Stimulated activated CD8-positive, alpha-beta memory T cell treated with anti-CD3 and anti-CD28 coated beads, Interleukin-7, amount 100 ng/mL, for 24 hours (primary cell): ENCODE measurements around the gene BMI1.

ENCODE experiments used
- DNase-seq: peaks from one replicate; pipeline ENCODE4 v3.0.0-alpha.2; 2020; ENCODE audit warnings: low read depth

Gene BMI1

DNA sequence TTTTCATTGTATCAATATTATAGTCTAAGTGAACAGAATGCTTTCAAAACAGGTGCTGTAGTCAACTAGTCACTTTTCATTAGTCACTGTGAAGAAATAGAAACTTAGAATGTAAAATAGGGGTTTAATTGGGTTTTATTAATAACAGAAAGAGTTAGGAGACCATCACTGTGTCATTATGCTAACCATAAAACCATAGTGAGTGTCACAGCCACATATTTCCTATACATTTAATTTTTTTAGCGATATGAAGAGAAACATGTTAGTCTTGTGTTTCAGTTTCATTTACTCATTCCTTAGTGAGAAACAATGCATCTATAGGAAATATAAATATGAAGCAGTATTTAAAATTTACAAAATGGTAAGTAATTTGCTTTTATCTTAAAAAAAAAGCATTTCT, 46.6 kb downstream of the BMI1 start:
- DNase-seq: no peak

DNA sequence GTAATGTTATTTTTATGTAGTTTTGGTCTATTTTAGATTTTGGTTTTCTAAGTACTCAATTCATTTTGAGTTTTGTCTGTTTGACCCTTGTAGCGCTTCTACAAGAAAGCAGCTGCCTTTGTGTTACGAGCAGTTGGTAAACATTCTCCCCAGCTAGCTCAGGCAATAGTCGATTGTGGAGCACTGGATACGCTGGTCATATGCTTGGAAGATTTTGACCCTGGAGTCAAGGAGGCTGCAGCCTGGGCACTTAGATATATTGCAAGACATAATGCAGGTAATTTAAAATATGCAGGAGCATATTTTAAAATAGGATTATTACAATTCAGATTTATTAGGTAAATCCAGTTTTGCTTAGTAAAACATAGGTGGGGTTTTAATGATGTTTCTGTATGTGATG, 47.5 kb downstream of the BMI1 start:
- no peak for DNase-seq

DNA sequence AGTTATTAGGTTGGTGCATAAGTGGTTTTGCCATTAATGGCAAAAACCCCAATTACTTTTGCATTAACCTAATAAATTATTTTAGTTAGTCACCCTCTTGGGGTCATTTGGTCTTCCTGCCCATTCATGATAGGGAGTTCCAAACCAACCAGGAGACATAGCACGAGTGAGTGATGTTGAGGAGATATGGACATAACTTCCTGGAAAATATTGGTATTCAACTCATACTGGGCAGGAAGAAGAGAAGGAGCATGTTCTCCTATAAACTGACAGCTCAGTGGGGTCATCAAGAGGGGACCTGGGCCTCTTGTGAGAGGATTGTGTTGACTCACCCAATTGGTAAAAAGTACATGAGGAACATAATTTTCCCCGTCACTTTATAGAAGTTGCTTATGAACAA, 48.1 kb downstream of the BMI1 start:
- no peak for DNase-seq

DNA sequence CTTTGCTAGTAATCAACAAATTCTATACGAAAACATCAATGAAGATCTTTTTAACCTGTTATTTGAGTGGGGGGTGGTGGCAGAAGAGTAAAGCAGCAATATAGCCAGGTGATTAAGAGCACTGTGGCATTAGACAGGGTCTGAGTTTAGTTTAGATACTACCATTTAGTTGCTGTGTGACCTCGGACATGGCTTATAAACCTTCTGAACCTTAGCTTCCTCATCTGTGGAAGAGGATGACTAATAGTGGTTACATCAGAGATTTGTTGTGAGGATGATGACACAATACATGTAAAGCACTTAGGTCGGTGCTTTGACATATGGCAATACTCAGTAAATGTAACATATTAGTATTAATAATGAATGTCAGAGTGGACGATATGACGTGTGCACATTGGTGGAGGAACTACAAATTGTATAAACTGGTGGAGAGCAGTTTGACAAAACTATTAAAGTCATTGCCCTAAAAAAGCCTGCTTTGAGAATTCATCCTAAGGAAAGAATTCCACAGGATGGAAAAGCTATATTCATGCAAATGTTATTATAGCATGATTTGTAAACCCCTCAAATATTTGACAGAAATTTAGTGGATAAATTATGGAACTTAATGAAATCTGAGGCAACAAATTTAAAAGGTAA, 48.7 kb downstream of the BMI1 start:
- no peak for DNase-seq

DNA sequence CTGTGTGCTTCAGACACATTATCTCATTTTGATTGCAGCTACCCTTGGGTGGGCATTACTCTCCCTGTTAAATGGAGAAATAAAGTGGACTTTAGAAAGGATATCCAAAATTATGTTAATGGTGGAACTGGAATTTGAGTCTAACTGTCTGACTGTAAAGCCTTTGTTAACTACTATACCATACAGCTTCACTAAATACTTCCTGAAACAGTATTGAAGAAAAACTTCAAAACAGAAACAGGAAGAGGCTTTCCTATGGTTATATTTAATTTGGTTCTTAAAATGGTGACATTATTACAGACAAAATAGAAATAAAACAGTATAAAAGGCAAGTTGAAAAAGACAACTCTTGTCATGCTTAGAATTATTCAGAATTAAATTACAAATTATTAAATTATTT, 49.4 kb downstream of the BMI1 start:
- DNase-seq: no peak

DNA sequence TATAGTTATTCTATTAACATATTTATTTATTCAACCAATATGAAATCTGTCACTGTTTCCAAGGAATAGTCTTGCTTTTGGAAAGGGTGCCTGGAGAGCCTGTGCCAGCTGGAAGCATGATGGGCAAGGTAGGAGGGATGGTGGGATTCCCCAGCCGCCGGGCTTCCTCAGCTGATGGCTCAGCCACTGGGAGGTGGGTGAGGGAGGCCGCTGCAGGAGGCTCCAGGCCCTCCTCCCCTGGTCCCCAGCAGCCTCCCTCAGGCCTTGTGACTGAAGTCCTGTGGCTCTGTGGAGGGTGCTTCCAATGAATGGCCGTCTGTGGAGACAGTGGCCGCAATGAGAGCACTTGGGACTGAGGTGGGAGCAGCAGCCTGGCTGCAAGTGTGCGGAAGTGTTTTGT, 51.4 kb downstream of the BMI1 start:
- no peak for DNase-seq

DNA sequence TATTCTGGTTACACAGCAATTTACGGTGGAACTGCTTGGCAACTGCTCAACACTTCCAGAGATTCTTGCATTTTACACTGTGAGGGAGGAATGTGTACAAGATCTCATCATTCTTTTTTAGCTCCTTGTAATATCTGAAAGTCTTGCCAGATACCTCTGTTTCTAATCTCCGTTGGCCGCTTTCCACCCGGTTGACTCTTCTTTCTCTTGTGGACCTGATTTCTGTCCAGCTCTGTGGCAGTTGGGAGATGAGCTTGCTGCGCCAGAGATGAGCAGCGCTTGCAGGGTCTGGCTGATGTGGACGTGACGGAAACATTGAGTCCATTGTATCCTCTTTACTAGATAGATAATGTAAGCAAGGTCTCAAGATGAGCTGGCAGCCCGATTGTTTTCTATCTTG, 52.0 kb downstream of the BMI1 start:
- no peak for DNase-seq

DNA sequence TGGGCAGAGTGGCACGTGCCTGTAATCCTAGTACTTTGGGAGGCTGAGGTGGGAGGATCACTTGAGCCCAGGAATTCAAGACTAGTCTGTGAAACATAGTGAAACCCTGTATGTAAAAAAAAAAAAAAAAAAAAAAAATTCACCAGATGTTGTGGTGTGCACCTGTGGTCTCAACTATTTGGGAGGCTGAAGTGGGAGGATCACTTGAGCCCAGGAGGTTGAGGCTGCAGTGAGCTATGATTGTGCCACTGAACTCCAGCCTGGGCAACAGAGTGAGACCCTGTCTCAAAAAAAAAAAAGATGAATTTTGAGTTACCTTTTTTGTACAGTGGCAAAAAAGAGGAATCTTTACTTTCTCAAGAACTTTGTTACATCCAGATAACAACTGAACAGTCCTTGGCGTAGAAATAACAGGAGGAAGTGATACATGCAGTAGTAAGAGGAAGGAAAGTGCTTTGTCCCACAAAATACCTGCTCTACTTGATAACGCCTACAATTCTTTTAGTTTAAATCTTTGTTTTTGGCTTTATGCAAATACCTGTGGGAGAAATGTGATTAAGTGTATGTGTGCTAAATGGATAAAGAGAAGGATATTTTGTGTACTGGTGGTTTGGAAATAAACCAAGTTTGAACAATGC, 53.7 kb downstream of the BMI1 start:
- DNase-seq: no peak

DNA sequence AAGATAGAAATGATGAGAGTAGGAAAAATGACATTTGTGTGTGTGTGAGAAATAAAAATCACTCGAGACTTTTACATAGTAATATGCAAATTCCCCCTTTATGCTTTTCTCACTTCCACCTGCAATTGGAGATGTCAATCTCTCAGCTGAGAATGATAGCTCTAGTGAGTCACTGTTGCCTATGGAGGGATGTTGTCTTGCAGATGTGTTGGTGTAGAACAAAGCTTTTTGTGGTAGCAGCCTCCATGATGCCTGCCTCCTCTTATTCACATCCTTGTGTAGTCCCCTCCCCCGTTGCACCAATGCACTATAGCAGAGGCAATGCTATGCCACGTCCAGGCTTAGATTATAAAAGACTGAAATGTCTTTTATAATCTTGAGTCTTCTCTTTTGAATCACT, 58.2 kb downstream of the BMI1 start:
- DNase-seq: peak; percentile 13
